GM21447 (cell line): ENCODE measurements around the gene SLC25A33.
A peak's percentile ranks its signal among the peaks of the same experiment; 100 is the strongest.
"Not testable (repeated sequence)": the region's sequence is repeated elsewhere in the genome, so short reads cannot be mapped to it uniquely, and the experiment has no call there.

ENCODE experiments used
- ATAC-seq: cut with Tn5 transposase; IDR thresholded peaks from one replicate; pipeline ENCODE4 v1.9.1; 2021; ENCODE audit not compliant: unreplicated experiment

SLC25A33 gene

GRCh38 chr1:9539165-9539828, at the start of gene SLC25A33:
Gene SLC25A33, plus strand, starts transcription at chr1:9539465. Its CDS starts 227 bp downstream, at chr1:9539692.
- peak; percentile 96 for ATAC-seq

GRCh38 chr1:9490605-9491339, 48.5 kb upstream of the SLC25A33 start:
- no peak for ATAC-seq

GRCh38 chr1:9493326-9493725, 45.9 kb upstream of the SLC25A33 start:
- ATAC-seq = no peak

GRCh38 chr1:9494936-9495758, 44.1 kb upstream of the SLC25A33 start:
- no peak for ATAC-seq

- no peak for ATAC-seq
These were observed 43.4 kb upstream of the SLC25A33 start for GRCh38 chr1:9495854-9496374.

- ATAC-seq = no peak
These were observed 38.2 kb upstream of the SLC25A33 start for GRCh38 chr1:9500756-9501754.

- ATAC-seq = no peak
These were observed 36.1 kb upstream of the SLC25A33 start for GRCh38 chr1:9503001-9503675.

GRCh38 chr1:9505143-9505542, 34.1 kb upstream of the SLC25A33 start:
- no peak for ATAC-seq

GRCh38 chr1:9506901-9507300, 32.4 kb upstream of the SLC25A33 start:
- ATAC-seq = no peak

GRCh38 chr1:9510130-9510529, 29.1 kb upstream of the SLC25A33 start:
- ATAC-seq = no peak

- not testable (repeated sequence) for ATAC-seq
These were observed 23.7 kb upstream of the SLC25A33 start for GRCh38 chr1:9515550-9515949.

GRCh38 chr1:9518454-9518998, 20.7 kb upstream of the SLC25A33 start:
- ATAC-seq = no peak

- ATAC-seq = no peak
These were observed 18.9 kb upstream of the SLC25A33 start for GRCh38 chr1:9520411-9520810.

GRCh38 chr1:9529190-9529589, 10.1 kb upstream of the SLC25A33 start:
- no peak for ATAC-seq

GRCh38 chr1:9530320-9530719, 8.9 kb upstream of the SLC25A33 start:
- no peak for ATAC-seq

- no peak for ATAC-seq
These were observed 4.3 kb upstream of the SLC25A33 start for GRCh38 chr1:9534953-9535352.

GRCh38 chr1:9536301-9536700, 3.0 kb upstream of the SLC25A33 start:
- no peak for ATAC-seq

GRCh38 chr1:9537863-9538668, 1.2 kb upstream of the SLC25A33 start:
- no peak for ATAC-seq
